Chondrocyte (in vitro differentiated cells): Measurements from ENCODE around the gene WDR62. TPM values are rescaled to one million over a fixed set of nuclear protein-coding genes. Genes with fewer than 3 reads are reported as not detected.

ENCODE experiments used
- DNase-seq: peaks from one replicate; pipeline ENCODE4 v3.0.0; 2021; ENCODE audit warnings: mixed read lengths, low spot score
- H3K27ac Mint-ChIP-seq: one replicate; pipeline ENCODE4 v1.8.0; 2021; ENCODE audit warnings: mild to moderate bottlenecking, moderate library complexity, mixed read lengths; ENCODE audit not compliant: unreplicated experiment
- H3K27me3 Mint-ChIP-seq: 2 replicates; pipeline ENCODE4 v1.8.0; 2021; ENCODE audit warnings: low read depth, mixed read lengths
- H3K36me3 Mint-ChIP-seq: 2 replicates; pipeline ENCODE4 v1.8.0; 2021; ENCODE audit warnings: low read depth, mixed read lengths
- H3K4me1 Mint-ChIP-seq: 2 replicates; pipeline ENCODE4 v1.8.0; 2021; ENCODE audit warnings: low read depth, mild to moderate bottlenecking, mixed read lengths
- H3K4me3 Mint-ChIP-seq: one replicate; pipeline ENCODE4 v1.8.0; 2021; ENCODE audit warnings: mild to moderate bottlenecking, moderate library complexity, mixed read lengths; ENCODE audit not compliant: unreplicated experiment
- H3K9me3 Mint-ChIP-seq: 2 replicates; pipeline ENCODE4 v1.8.0; 2021; ENCODE audit warnings: low read depth, mixed read lengths
- CTCF ChIP-seq: fragments of 200-600 bp; sonication (generic); IDR thresholded peaks from 2 replicates; pipeline ENCODE4 v1.5.0; 2021; ENCODE audit warnings: antibody characterized with exemption, mild to moderate bottlenecking, moderate library complexity
- total RNA-seq: library from RNA; stranded (reverse); gene quantifications from 3 replicates; pipeline ENCODE4 v1.2.1, GENCODE V29; 2021

Gene WDR62
- total RNA-seq, 1 donor from 2014 or later, result 3.0 TPM

- Mint-ChIP-seq H3K27me3 (no peaks in the 10 kb centered on the region), H3K4me1 (no peaks in the 10 kb centered on the region), H3K4me3 (no peak overlapping the region), H3K27ac (no peak overlapping the region), H3K9me3 (no peaks in the 10 kb centered on the region), H3K36me3 (peaks cover 3% of the 10 kb centered on the region)
- TF ChIP-seq CTCF, result no peak
- no peak for DNase-seq
Observed at GRCh38 chr19:36106991-36107390, 52.3 kb downstream of the WDR62 start.

- DNase-seq, result no peak
- TF ChIP-seq CTCF, result no peak
- peaks cover 5% of the 10 kb centered on the region for H3K36me3 Mint-ChIP-seq
- H3K4me1 Mint-ChIP-seq, result peaks cover 7% of the 10 kb centered on the region
- no peak overlapping the region for H3K4me3 Mint-ChIP-seq
- H3K9me3 Mint-ChIP-seq, result no peaks in the 10 kb centered on the region
- no peak overlapping the region for H3K27ac Mint-ChIP-seq
- no peaks in the 10 kb centered on the region for H3K27me3 Mint-ChIP-seq
Observed at GRCh38 chr19:36108684-36109083, 54.0 kb downstream of the WDR62 start.

GRCh38 chr19:36110487-36111199 lies 55.9 kb downstream of the WDR62 start, which contains the start of gene OVOL3:
TSS of gene OVOL3 (plus strand) at chr19:36111143. CDS start at chr19:36111203, 60 bp downstream.
- no peaks in the 10 kb centered on the region for H3K9me3 Mint-ChIP-seq
- no peak for DNase-seq
- TF ChIP-seq CTCF, result no peak
- H3K4me1 Mint-ChIP-seq, result peaks cover 14% of the 10 kb centered on the region
- H3K4me3 Mint-ChIP-seq, result no peak within 1 kb of the TSS
- no peaks in the 10 kb centered on the region for H3K27me3 Mint-ChIP-seq
- H3K27ac Mint-ChIP-seq, result no peak within 1 kb of the TSS
- H3K36me3 Mint-ChIP-seq, result peaks cover 5% of the 10 kb centered on the region

GRCh38 chr19:36111200-36111539 lies 56.5 kb downstream of the WDR62 start:
- Mint-ChIP-seq H3K9me3 (no peaks in the 10 kb centered on the region), H3K27ac (no peak overlapping the region), H3K27me3 (no peaks in the 10 kb centered on the region), H3K36me3 (peaks cover 6% of the 10 kb centered on the region), H3K4me1 (peaks cover 19% of the 10 kb centered on the region), H3K4me3 (no peak overlapping the region)
- no peak for TF ChIP-seq CTCF
- no peak for DNase-seq

GRCh38 chr19:36112678-36113077 lies 58.0 kb downstream of the WDR62 start:
- DNase-seq, result no peak
- no peaks in the 10 kb centered on the region for H3K9me3 Mint-ChIP-seq
- no peak for TF ChIP-seq CTCF
- no peak overlapping the region for H3K27ac Mint-ChIP-seq
- peaks cover 10% of the 10 kb centered on the region for H3K36me3 Mint-ChIP-seq
- no peaks in the 10 kb centered on the region for H3K27me3 Mint-ChIP-seq
- peaks cover 27% of the 10 kb centered on the region for H3K4me1 Mint-ChIP-seq
- peak overlapping the region; percentile 62 for H3K4me3 Mint-ChIP-seq
